Mesenchymal stem cell (in vitro differentiated cells and primary cell): ENCODE results near the gene MPIG6B. TPM values are rescaled to one million over a fixed set of nuclear protein-coding genes. Genes with fewer than 3 reads are reported as not detected.
A peak's percentile ranks its signal among the peaks of the same experiment; 100 is the strongest.

Experiments used
- DNase-seq: peaks from one replicate; pipeline ENCODE4 v3.0.0-alpha.2; 2013
- H2AFZ ChIP-seq: one replicate; pipeline ENCODE4 v1.6.1; 2013; ENCODE audit warnings: low read depth, mild to moderate bottlenecking, control low read depth, inconsistent platforms, low read length, moderate library complexity
- H2AK5ac ChIP-seq: 2 replicates; pipeline ENCODE4 v1.6.1; 2013; ENCODE audit warnings: low read length, moderate library complexity, mild to moderate bottlenecking, inconsistent platforms; ENCODE audit not compliant: severe bottlenecking
- H2BK120ac ChIP-seq: one replicate; pipeline ENCODE4 v1.6.1; 2013; ENCODE audit warnings: low read depth, mild to moderate bottlenecking, inconsistent platforms, low read length, moderate library complexity
- H2BK12ac ChIP-seq, 2 experiments: one replicate each; pipeline ENCODE4 v1.6.1; 2013; ENCODE audit warnings: inconsistent platforms in 2 of 2, low read length in 2 of 2, mild to moderate bottlenecking in 2 of 2, moderate library complexity in 2 of 2, control low read depth in 1 of 2
- H2BK15ac ChIP-seq: one replicate; pipeline ENCODE4 v1.6.1; 2013; ENCODE audit warnings: mild to moderate bottlenecking, low read depth, inconsistent platforms; ENCODE audit not compliant: poor library complexity, severe bottlenecking
- H2BK5ac ChIP-seq: 2 replicates; pipeline ENCODE4 v1.6.1; 2013; ENCODE audit warnings: low read depth, mild to moderate bottlenecking, low read length, control low read depth, inconsistent platforms; ENCODE audit not compliant: poor library complexity, severe bottlenecking
- H3K14ac ChIP-seq, 2 experiments: one replicate each; pipeline ENCODE4 v1.6.1; 2013; ENCODE audit warnings: inconsistent platforms in 2 of 2, low read length in 2 of 2, control low read depth in 1 of 2, mild to moderate bottlenecking in 1 of 2, moderate library complexity in 1 of 2
- H3K18ac ChIP-seq, 2 experiments: one replicate each; pipeline ENCODE4 v1.6.1; 2013; ENCODE audit warnings: inconsistent platforms in 2 of 2, low read length in 2 of 2, control low read depth in 1 of 2, low read depth in 1 of 2, mild to moderate bottlenecking in 1 of 2
- H3K23ac ChIP-seq, 2 experiments: one replicate each; pipeline ENCODE4 v1.6.1; 2013; ENCODE audit warnings: inconsistent platforms in 2 of 2, low read length in 2 of 2, mild to moderate bottlenecking in 2 of 2, moderate library complexity in 2 of 2, control low read depth in 1 of 2
- H3K27ac ChIP-seq: 2 replicates; pipeline ENCODE4 v1.5.1; 2013; ENCODE audit warnings: mild to moderate bottlenecking, moderate library complexity, low read length, control low read depth, inconsistent platforms; ENCODE audit not compliant: poor library complexity, severe bottlenecking
- H3K27me3 ChIP-seq, 2 experiments: 2 replicates each; pipeline versions ENCODE4 v1.6.1 to v1.7.0; 2013; ENCODE audit warnings: low read length in 2 of 2, mild to moderate bottlenecking in 2 of 2, moderate library complexity in 2 of 2, control low read depth in 1 of 2, inconsistent platforms in 1 of 2; ENCODE audit not compliant: control insufficient read depth in 1 of 2, insufficient read depth in 1 of 2
- H3K36me3 ChIP-seq, 2 experiments: 2 replicates each; pipeline versions ENCODE4 v1.6.1 to v1.7.0; 2013; ENCODE audit warnings: low read length in 2 of 2, control low read depth in 1 of 2, inconsistent platforms in 1 of 2, low read depth in 1 of 2, mild to moderate bottlenecking in 1 of 2; ENCODE audit not compliant: insufficient read depth in 2 of 2, control insufficient read depth in 1 of 2
- H3K4ac ChIP-seq, 2 experiments: one replicate each; pipeline ENCODE4 v1.6.1; 2013; ENCODE audit warnings: inconsistent platforms in 2 of 2, low read length in 2 of 2, mild to moderate bottlenecking in 2 of 2, moderate library complexity in 2 of 2, control low read depth in 1 of 2, low read depth in 1 of 2
- H3K4me1 ChIP-seq: 2 replicates; pipeline ENCODE4 v1.6.1; 2013; ENCODE audit warnings: low read depth, low read length, control low read depth; ENCODE audit not compliant: control insufficient read depth, insufficient read depth
- H3K4me2 ChIP-seq: 2 replicates; pipeline ENCODE4 v1.6.1; 2013; ENCODE audit warnings: low read length, mild to moderate bottlenecking, inconsistent platforms; ENCODE audit not compliant: poor library complexity, severe bottlenecking
- H3K4me3 ChIP-seq, 2 experiments: 2 replicates each; pipeline versions ENCODE4 v1.5.1 to v1.7.0; 2013; ENCODE audit warnings: low read length in 2 of 2, mild to moderate bottlenecking in 2 of 2, control low read depth in 1 of 2, low read depth in 1 of 2; ENCODE audit not compliant: insufficient read depth in 1 of 2
- H3K79me1 ChIP-seq: replicated peaks from 2 replicates; pipeline ENCODE4 v1.6.1; 2013; ENCODE audit warnings: mild to moderate bottlenecking, control low read depth, low read length, inconsistent platforms; ENCODE audit not compliant: poor library complexity, severe bottlenecking
- H3K9ac ChIP-seq: 2 replicates; pipeline ENCODE4 v1.7.0; 2013; ENCODE audit warnings: mild to moderate bottlenecking, low read length, moderate library complexity
- H3K9me3 ChIP-seq: 2 replicates; pipeline ENCODE4 v1.7.0; 2013; ENCODE audit warnings: mild to moderate bottlenecking, low read length; ENCODE audit not compliant: control insufficient read depth
- H4K8ac ChIP-seq: one replicate; pipeline ENCODE4 v1.6.1; 2013; ENCODE audit warnings: inconsistent platforms, mild to moderate bottlenecking, low read length, moderate library complexity
- H4K91ac ChIP-seq: one replicate; pipeline ENCODE4 v1.6.1; 2013; ENCODE audit warnings: mild to moderate bottlenecking, low read length, inconsistent platforms
- WGBS: methylation state at CpG from one replicate; pipeline ENCODE4 v1.1.7; 2013; ENCODE audit warnings: mixed read lengths; 5-methylcytosine and 5-hydroxymethylcytosine counted together
- polyA plus RNA-seq, 2 experiments: library from polyadenylated mRNA; stranded (reverse); fragments of 200-250 nt; gene quantifications; one replicate each; pipeline ENCODE4 v1.2.3, GENCODE V29; 2013

MPIG6B gene, protein sequence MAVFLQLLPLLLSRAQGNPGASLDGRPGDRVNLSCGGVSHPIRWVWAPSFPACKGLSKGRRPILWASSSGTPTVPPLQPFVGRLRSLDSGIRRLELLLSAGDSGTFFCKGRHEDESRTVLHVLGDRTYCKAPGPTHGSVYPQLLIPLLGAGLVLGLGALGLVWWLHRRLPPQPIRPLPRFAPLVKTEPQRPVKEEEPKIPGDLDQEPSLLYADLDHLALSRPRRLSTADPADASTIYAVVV
- not detected for polyA plus RNA-seq (2013, experiment 1 of 2)
- not detected for polyA plus RNA-seq (2013, experiment 2 of 2)

- Histone ChIP-seq H3K14ac (no peak within 1 kb of the TSS), H2AK5ac (no peak within 1 kb of the TSS), H3K4me1 (peaks cover 2% of the 10 kb centered on the region), H3K23ac (no peak within 1 kb of the TSS), H2BK15ac (peak within 1 kb of the TSS; percentile 63), H3K9ac (no peak within 1 kb of the TSS), H3K18ac (no peak within 1 kb of the TSS), H3K79me1 (peaks cover 13% of the 10 kb centered on the region), H3K4ac (no peak within 1 kb of the TSS), H3K9me3 (no peaks in the 10 kb centered on the region), H4K8ac (no peak within 1 kb of the TSS), H3K4me2 (no peak within 1 kb of the TSS), H2AFZ (no peak within 1 kb of the TSS), H2BK12ac (no peak within 1 kb of the TSS), H2BK5ac (no peak within 1 kb of the TSS), H2BK120ac (no peak within 1 kb of the TSS), H4K91ac (no peak within 1 kb of the TSS), H3K4me3 (no peak within 1 kb of the TSS), H3K27ac (no peak within 1 kb of the TSS), H3K36me3 (peaks cover 26 to 37% of the 10 kb centered on the region in 2 experiments), H3K27me3 (peaks cover 0 to 10% of the 10 kb centered on the region in 2 experiments)
- DNase-seq = no peak
- 90% methylated on average over 40 of the region's 46 CpGs for WGBS
Observed at GRCh38 chr6:31723245-31723979, at the start of gene MPIG6B. MPIG6B (plus strand) TSS chr6:31723373; CDS start chr6:31723384, 11 bp downstream.

GRCh38 chr6:31676322-31676903 lies 46.8 kb upstream of the MPIG6B start:
- no peak overlapping the region for H2AK5ac ChIP-seq
- H2BK15ac ChIP-seq = no peak overlapping the region
- peaks cover 6% of the 10 kb centered on the region for H3K4me1 ChIP-seq
- no peak for DNase-seq
- H3K4ac ChIP-seq = no peak overlapping the region
- no peak overlapping the region for H4K8ac ChIP-seq
- H3K23ac ChIP-seq = no peak overlapping the region
- H2BK12ac ChIP-seq = no peak overlapping the region
- H3K4me2 ChIP-seq = no peak overlapping the region
- H3K79me1 ChIP-seq = peaks cover 8% of the 10 kb centered on the region
- no peak overlapping the region for H2AFZ ChIP-seq
- no peak overlapping the region for H2BK120ac ChIP-seq
- H3K36me3 ChIP-seq = peaks cover 30 to 38% of the 10 kb centered on the region in 2 experiments
- no peak overlapping the region for H3K4me3 ChIP-seq
- no peaks in the 10 kb centered on the region for H3K9me3 ChIP-seq
- H4K91ac ChIP-seq = no peak overlapping the region
- 88% methylated on average over 4 of the region's 4 CpGs for WGBS
- no peak overlapping the region for H3K9ac ChIP-seq
- H3K27me3 ChIP-seq = no peaks in the 10 kb centered on the region
- H2BK5ac ChIP-seq = no peak overlapping the region
- no peak overlapping the region for H3K27ac ChIP-seq
- no peak overlapping the region for H3K14ac ChIP-seq
- H3K18ac ChIP-seq = no peak overlapping the region

GRCh38 chr6:31676904-31677303 lies 46.3 kb upstream of the MPIG6B start:
- Histone ChIP-seq H3K9me3 (no peaks in the 10 kb centered on the region), H3K4me3 (no peak overlapping the region), H2BK15ac (no peak overlapping the region), H2AK5ac (no peak overlapping the region), H3K4me1 (peaks cover 11% of the 10 kb centered on the region), H3K9ac (no peak overlapping the region), H3K14ac (no peak overlapping the region), H2BK12ac (no peak overlapping the region), H3K36me3 (peaks cover 25 to 33% of the 10 kb centered on the region in 2 experiments), H3K4me2 (no peak overlapping the region), H4K8ac (no peak overlapping the region), H3K27ac (no peak overlapping the region), H2BK5ac (no peak overlapping the region), H2BK120ac (no peak overlapping the region), H3K79me1 (peaks cover 5% of the 10 kb centered on the region), H3K18ac (no peak overlapping the region), H4K91ac (no peak overlapping the region), H3K27me3 (no peaks in the 10 kb centered on the region), H2AFZ (no peak overlapping the region), H3K23ac (no peak overlapping the region), H3K4ac (no peak overlapping the region)
- DNase-seq = no peak
- 73% methylated on average over 3 of the region's 6 CpGs for WGBS

GRCh38 chr6:31677955-31678354 lies 45.2 kb upstream of the MPIG6B start:
- Histone ChIP-seq H3K27ac (no peak overlapping the region), H3K4me1 (peaks cover 12% of the 10 kb centered on the region), H2BK15ac (no peak overlapping the region), H2BK120ac (no peak overlapping the region), H3K27me3 (no peaks in the 10 kb centered on the region), H3K36me3 (peaks cover 18 to 22% of the 10 kb centered on the region in 2 experiments), H3K4me2 (no peak overlapping the region), H3K23ac (no peak overlapping the region), H3K4me3 (no peak overlapping the region), H2BK5ac (no peak overlapping the region), H3K9ac (no peak overlapping the region), H3K79me1 (peaks cover 2% of the 10 kb centered on the region), H2BK12ac (no peak overlapping the region), H2AK5ac (no peak overlapping the region), H4K8ac (no peak overlapping the region), H3K9me3 (no peaks in the 10 kb centered on the region), H2AFZ (no peak overlapping the region), H3K4ac (no peak overlapping the region), H3K14ac (no peak overlapping the region), H4K91ac (no peak overlapping the region), H3K18ac (no peak overlapping the region)
- 82% methylated on average over 8 of the region's 8 CpGs for WGBS
- DNase-seq = no peak
